ENCODE results near the gene PIK3R1. TPM values are rescaled to one million over a fixed set of nuclear protein-coding genes. Genes with fewer than 3 reads are reported as not detected.

The PIK3R1 gene
- total RNA-seq, 1 donor from 2014 or later, result 27.4 TPM

GRCh38 chr5:68350176-68350575 is 134.6 kb downstream of the PIK3R1 start:
- TF ChIP-seq CTCF (IDR thresholded peaks at IDR 0.05), result no peak
- no peaks in the 10 kb centered on the region for H3K36me3 Mint-ChIP-seq (ENCODE audit: unreplicated experiment)
- DNase-seq (ENCODE audit: extremely low spot score, unreplicated experiment), result no peak
- H3K4me1 Mint-ChIP-seq (ENCODE audit: unreplicated experiment), result no peaks in the 10 kb centered on the region
- H3K4me3 Mint-ChIP-seq (ENCODE audit: unreplicated experiment), result no peak overlapping the region
- peaks cover 9% of the 10 kb centered on the region for H3K9me3 Mint-ChIP-seq (ENCODE audit: unreplicated experiment)
- H3K27me3 Mint-ChIP-seq (ENCODE audit: unreplicated experiment), result no peaks in the 10 kb centered on the region
- no peak overlapping the region for H3K27ac Mint-ChIP-seq (ENCODE audit: unreplicated experiment)

Data from osteocyte (in vitro differentiated cells).